ENCODE measurements around the gene KCND3.

KCND3 gene

DNA sequence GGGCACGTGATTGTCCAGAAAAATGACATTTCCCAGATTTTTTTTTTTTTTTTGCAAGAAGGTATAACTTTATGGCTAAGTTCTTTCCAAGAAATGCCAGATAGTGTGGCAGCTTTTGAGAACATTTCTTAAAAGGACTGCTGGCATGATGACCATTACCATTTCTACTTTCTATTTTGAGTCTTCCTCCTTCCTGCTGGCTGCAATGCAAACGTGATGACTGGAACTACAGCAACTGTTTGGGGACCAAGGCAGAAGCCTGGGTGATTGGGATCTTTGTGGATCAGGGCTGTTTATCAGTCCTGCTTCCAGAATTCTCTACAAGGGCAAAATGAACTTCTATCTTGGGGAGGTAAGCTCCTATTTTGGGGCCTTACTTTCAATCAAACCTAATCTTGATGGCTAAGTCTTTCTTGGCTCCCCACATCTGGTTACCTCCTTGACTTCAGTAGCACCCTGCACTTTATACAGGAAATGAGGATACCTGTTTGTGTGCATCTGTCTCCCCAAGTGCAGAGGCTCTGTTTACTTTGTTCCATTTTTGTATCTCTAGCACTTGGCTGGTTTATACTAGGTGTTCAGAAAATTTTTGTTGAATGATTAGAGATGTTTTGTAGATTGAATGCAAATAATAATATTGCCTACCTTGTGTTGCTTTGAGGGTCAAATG is 237.4 kb downstream of the KCND3 start:
- H3K27me3 ChIP-seq, result no peaks in the 10 kb centered on the region
- no peak for TF ChIP-seq Cebpa-rat (IDR thresholded peaks at IDR 0.05)
- no peaks in the 10 kb centered on the region for H3K9me3 ChIP-seq (replicated peaks in 1 of 11)
- no peak overlapping the region for H3K4me3 ChIP-seq
- peaks cover 58 to 80% (median 71%) of the 10 kb centered on the region in 10 experiments for H3K4me1 ChIP-seq
- H4K20me1 ChIP-seq, result peaks cover 0 to 7% (median 2%) of the 10 kb centered on the region in 11 experiments; a peak in 7 of 22 replicates
- peaks cover 0 to 3% (median 1%) of the 10 kb centered on the region in 11 experiments; a peak in 9 of 22 replicates for H3K36me3 ChIP-seq
- H3K27ac ChIP-seq, result no peak overlapping the region
- H3K9ac ChIP-seq, result no peak overlapping the region
- peak overlapping the region; percentile 28 to 81 (median 67); a peak in 21 of 22 replicates for H3K4me2 ChIP-seq

DNA sequence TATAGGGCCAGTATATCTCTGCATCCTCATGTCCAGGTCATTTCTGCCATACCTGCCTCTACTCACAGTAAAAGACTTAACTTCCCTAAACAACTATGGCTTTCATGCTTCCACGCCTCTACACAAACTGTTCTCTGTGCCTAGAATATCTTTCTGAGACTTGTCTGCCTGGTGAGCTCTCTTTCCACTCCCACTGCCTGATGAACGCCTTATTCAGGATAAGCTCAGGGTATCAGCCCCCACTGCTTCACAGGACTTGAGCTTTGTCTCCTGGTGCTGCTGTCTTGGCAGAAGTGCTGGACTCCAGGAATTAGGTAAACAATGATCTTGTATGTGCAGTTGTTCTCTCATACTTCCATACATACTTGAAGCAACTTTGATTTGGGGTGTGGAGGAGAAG is 238.6 kb downstream of the KCND3 start:
- no peak overlapping the region for H3K4me3 ChIP-seq
- TF ChIP-seq Cebpa-rat (IDR thresholded peaks at IDR 0.05), result no peak

DNA sequence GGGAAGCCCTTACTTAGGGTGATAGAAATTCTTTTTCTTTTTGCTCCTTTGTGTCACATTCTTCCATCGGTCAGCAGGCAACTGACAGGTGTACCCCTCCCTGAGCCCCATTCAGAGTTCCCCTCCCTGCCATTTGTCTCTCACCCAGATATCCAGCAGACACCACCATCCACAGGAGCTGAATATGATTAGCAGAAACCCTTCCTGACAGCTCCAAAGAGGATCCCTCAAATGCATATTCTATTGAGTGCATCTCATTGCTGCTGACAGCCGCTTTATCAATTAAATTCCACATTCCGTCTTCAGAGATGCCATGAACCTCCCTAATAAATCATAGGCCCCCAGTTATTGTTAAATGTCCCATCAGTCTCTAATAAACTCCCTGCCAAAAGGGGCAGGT is 239.8 kb downstream of the KCND3 start:
- H3K4me2 ChIP-seq, result peak overlapping the region; percentile 58 to 86 (median 77)
- H3K4me1 ChIP-seq, result peaks cover 52 to 71% (median 63%) of the 10 kb centered on the region in 10 experiments

More for the DNA sequence above, 238.6 kb downstream of the KCND3 start:
- H3K27me3 ChIP-seq, result no peaks in the 10 kb centered on the region
- no peak overlapping the region for H3K9ac ChIP-seq
- peaks cover 55 to 74% (median 67%) of the 10 kb centered on the region in 10 experiments for H3K4me1 ChIP-seq
- H3K36me3 ChIP-seq, result no peaks in the 10 kb centered on the region
- no peaks in the 10 kb centered on the region for H4K20me1 ChIP-seq
- H3K27ac ChIP-seq, result no peak overlapping the region
- H3K9me3 ChIP-seq (replicated peaks in 1 of 11), result no peaks in the 10 kb centered on the region
- H3K4me2 ChIP-seq, result peak overlapping the region in 6 of 11 experiments; percentile 64 to 83 (median 78); a peak in 6 of 22 replicates

DNA sequence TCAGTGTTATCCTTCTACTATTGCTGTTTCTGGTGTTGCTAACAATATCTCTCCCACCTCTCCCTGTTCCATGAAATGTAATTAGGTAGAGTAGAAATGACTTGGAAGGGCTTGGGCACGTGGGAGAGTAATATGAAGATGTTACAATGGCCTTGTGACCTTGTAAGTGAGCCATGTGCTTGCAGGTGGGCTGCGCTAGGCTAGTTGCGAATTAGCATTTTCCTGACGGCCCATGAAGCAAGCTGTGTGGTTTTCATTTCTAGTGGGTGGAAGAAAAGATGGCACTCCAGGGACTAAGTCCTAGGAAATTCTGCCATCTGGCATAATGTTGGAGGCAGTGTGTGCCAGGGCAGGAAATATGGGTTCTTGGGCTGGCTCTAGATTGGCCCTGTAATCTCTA is 241.5 kb downstream of the KCND3 start:
- Histone ChIP-seq H3K27ac (peak overlapping the region in 5 of 11 experiments; percentile 43 to 68 (median 63); a peak in 8 of 22 replicates), H3K36me3 (no peaks in the 10 kb centered on the region), H3K9ac (peak overlapping the region in 5 of 11 experiments; percentile 35 to 60 (median 55); a peak in 5 of 22 replicates)

More for the DNA sequence above, 239.8 kb downstream of the KCND3 start:
- Histone ChIP-seq H3K9ac (peak overlapping the region in 5 of 11 experiments; percentile 35 to 60 (median 55); a peak in 7 of 22 replicates), H3K9me3 (replicated peaks in 1 of 11) (no peaks in the 10 kb centered on the region), H3K27ac (peak overlapping the region in 4 of 11 experiments; percentile 59 to 68 (median 64); a peak in 7 of 22 replicates), H3K4me3 (no peak overlapping the region), H4K20me1 (no peaks in the 10 kb centered on the region), H3K27me3 (no peaks in the 10 kb centered on the region), H3K36me3 (no peaks in the 10 kb centered on the region)
- no peak for TF ChIP-seq Cebpa-rat (IDR thresholded peaks at IDR 0.05)

DNA sequence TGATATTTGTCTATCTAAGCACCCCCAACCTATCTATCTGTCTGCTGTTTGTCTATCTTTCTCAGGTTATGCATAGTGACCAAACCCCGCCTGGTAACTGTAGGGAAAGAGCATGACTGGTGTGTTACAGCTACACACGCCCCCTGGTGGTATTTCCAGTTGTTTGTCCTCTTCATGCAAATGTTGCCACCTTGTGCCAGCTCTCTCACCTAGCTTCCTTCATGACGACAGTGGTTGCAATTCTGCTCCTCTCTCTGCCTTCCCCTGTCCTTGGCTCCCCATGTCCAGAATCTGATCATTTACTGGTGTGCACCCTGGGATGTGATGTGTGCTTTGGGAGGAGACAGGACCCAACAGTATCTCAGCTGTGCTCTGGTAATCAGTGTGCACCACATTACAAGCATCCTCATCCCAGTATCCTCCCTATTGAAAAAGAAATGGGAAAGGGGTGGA is 242.2 kb downstream of the KCND3 start:
- peaks cover 3 to 7% (median 5%) of the 10 kb centered on the region in 11 experiments; a peak in 18 of 22 replicates for H3K27me3 ChIP-seq
- H3K36me3 ChIP-seq, result no peaks in the 10 kb centered on the region
- no peak for TF ChIP-seq Cebpa-rat (IDR thresholded peaks at IDR 0.05)
- H3K4me2 ChIP-seq, result peak overlapping the region in 8 of 11 experiments; percentile 73 to 86 (median 78); a peak in 13 of 22 replicates
- H3K4me3 ChIP-seq, result no peak overlapping the region
- H3K4me1 ChIP-seq, result peaks cover 39 to 59% (median 52%) of the 10 kb centered on the region in 10 experiments
- 0 out of 22 replicates have a peak overlapping the region, but pooled peaks of 1 of the 11 experiments have one; percentile 59 for H3K27ac ChIP-seq
- no peaks in the 10 kb centered on the region for H3K9me3 ChIP-seq (replicated peaks in 1 of 11)
- H3K9ac ChIP-seq, result no peak overlapping the region
- no peaks in the 10 kb centered on the region for H4K20me1 ChIP-seq

More for the DNA sequence above, 241.5 kb downstream of the KCND3 start:
- Histone ChIP-seq H4K20me1 (no peaks in the 10 kb centered on the region), H3K4me2 (peak overlapping the region; percentile 58 to 86 (median 77)), H3K4me3 (no peak overlapping the region), H3K4me1 (peaks cover 45 to 64% (median 56%) of the 10 kb centered on the region in 10 experiments), H3K9me3 (replicated peaks in 1 of 11) (no peaks in the 10 kb centered on the region), H3K27me3 (peaks cover 0 to 1% (median 0%) of the 10 kb centered on the region in 11 experiments; a peak in 2 of 22 replicates)
- TF ChIP-seq Cebpa-rat (IDR thresholded peaks at IDR 0.05), result no peak

DNA sequence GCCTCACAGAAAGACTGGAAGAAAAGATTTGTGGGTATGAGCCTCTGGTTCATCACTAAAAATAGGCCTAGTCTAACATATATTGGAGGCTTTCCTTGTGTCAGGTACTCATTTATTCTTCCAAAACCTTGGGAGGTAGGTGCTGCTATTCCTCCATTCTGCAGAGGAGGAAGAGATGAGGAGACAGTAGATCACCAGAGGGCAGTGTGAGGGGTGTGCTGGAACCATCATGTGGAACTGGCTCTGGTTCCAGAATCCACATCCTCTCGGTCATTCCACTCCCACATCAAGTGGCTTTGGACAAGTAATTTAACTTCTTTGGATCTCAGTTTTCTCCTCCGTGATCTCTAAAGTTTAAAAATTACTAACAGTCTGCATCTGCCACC is 242.9 kb downstream of the KCND3 start:
- Histone ChIP-seq H3K27me3 (peaks cover 10 to 14% (median 12%) of the 10 kb centered on the region in 11 experiments), H3K4me2 (no peak overlapping the region), H3K9ac (no peak overlapping the region), H3K4me1 (peaks cover 32 to 52% (median 45%) of the 10 kb centered on the region in 10 experiments), H3K9me3 (replicated peaks in 1 of 11) (no peaks in the 10 kb centered on the region), H4K20me1 (no peaks in the 10 kb centered on the region), H3K36me3 (no peaks in the 10 kb centered on the region), H3K27ac (no peak overlapping the region), H3K4me3 (no peak overlapping the region)
- no peak for TF ChIP-seq Cebpa-rat (IDR thresholded peaks at IDR 0.05)

DNA sequence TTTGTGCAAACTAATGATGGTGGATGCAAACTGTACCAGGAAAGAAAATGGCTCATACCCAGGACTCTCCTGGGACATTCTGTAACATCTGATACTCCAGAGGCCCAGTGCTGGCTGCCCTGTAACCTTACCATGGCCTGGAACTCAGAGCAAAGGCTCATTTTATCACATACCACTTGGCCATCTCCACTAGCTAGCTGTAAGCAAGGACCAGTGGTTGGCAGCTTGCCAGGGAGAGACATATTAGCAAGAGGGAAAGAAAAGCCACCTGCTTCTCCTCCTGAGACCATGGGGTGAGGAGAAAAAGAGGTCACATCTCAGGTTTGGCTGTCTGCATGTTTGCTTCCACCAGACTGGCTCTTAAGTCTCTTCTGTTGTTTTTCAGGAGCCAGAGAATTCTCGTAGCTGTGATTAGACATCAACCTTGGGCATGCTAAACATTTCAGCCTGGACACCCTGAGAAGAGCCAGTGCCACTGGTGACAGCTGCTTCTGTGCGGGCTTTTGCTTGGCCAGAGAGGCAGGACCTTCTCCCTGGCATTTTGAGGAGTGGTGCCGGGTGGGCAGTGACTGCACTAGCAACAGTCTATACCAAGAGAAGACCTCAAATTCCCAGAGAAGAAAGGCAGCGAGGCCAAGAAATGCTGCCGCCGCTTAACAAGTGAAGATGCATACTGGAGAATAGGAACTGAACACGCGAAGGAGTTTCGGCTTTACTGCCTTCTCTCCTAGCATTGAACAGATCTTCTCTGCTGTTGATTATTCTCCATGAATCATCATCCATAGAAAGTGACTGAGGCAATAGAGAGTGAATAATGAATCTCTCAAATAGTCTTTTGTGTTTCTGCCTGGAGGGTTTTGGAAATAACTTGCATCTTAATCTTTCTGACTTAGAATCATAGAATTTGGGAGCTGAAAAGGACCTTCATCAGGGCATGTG is 243.5 kb downstream of the KCND3 start:
- Histone ChIP-seq H3K27ac (no peak overlapping the region), H3K9me3 (replicated peaks in 1 of 11) (no peaks in the 10 kb centered on the region), H3K36me3 (no peaks in the 10 kb centered on the region), H3K9ac (no peak overlapping the region), H4K20me1 (no peaks in the 10 kb centered on the region), H3K27me3 (peaks cover 17 to 21% (median 19%) of the 10 kb centered on the region in 11 experiments), H3K4me2 (peak overlapping the region in 2 of 11 experiments; percentile 1 to 14; a peak in 2 of 22 replicates), H3K4me3 (no peak overlapping the region), H3K4me1 (peaks cover 26 to 56% (median 38%) of the 10 kb centered on the region in 10 experiments)
- TF ChIP-seq Cebpa-rat (IDR thresholded peaks at IDR 0.05), result no peak

DNA sequence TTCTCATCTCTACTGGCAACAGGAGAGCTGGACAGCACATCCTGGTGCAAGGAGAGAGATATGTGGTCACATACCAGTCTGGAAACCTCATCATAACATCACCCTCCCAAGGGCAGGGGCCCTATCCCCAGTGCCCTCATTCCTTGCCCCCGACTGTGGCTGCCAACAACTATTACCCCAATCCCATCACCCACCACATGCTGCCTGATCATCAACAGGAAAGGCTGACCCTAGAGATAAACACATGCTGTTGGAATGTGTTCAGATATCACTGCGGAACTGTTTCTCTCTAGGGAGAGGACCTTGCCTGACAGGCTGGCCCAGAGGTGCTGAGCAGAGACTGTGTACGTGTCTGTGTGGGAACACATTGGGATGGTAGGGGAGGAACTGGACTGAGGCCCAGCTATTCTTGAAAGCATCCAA is 245.8 kb downstream of the KCND3 start:
- Histone ChIP-seq H3K4me3 (no peak overlapping the region), H3K27me3 (peaks cover 32 to 44% (median 40%) of the 10 kb centered on the region in 11 experiments), H3K4me2 (peak overlapping the region in 7 of 11 experiments; percentile 15 to 46 (median 34); a peak in 11 of 22 replicates), H3K4me1 (peaks cover 16 to 57% (median 37%) of the 10 kb centered on the region in 10 experiments), H3K36me3 (no peaks in the 10 kb centered on the region), H3K9me3 (replicated peaks in 1 of 11) (no peaks in the 10 kb centered on the region), H3K27ac (no peak overlapping the region), H3K9ac (no peak overlapping the region), H4K20me1 (peaks cover 0 to 6% (median 0%) of the 10 kb centered on the region in 11 experiments; a peak in 1 of 22 replicates)
- TF ChIP-seq Cebpa-rat (IDR thresholded peaks at IDR 0.05), result no peak
